ENCODE measurements around the gene SLC35F4.

Gene SLC35F4

DNA sequence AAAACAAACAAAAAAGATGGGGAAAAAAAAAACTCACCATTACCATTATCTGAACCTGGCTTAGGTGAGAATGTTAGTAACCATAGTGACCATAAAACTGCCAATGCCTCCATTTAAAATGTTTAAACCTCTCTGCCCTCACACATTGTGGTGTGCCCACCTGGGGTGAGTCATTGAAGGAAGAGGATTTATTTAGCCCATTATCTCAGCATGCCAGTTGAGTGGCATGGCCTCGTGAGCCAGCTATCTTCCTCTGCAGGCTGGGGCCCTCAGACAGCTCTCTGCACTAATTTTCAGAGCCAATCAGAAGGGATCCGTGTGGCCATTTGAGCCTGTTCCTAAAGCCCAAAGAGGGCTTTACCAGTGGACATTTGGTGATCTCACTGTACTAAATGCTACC lies 290.4 kb downstream of the SLC35F4 start:
- no peaks in the 10 kb centered on the region for H3K4me1 ChIP-seq (ENCODE audit: insufficient read depth, insufficient read length)
- no peak for DNase-seq (ENCODE audit: low read depth, low spot score)
- H3K4me3 ChIP-seq (ENCODE audit: insufficient read length, low read depth) = no peak overlapping the region
- no peak overlapping the region for H3K9ac ChIP-seq (ENCODE audit: insufficient read length, low read depth)
- H3K9me3 ChIP-seq (ENCODE audit: insufficient read depth, low read length) = no peaks in the 10 kb centered on the region
- TF ChIP-seq SUZ12 (IDR thresholded peaks at IDR 0.05; ENCODE audit: extremely low read depth, insufficient read depth, insufficient read length) = no peak
- TF ChIP-seq ZNF274 (IDR thresholded peaks at IDR 0.05; ENCODE audit: low read depth, low read length) = no peak
- no peak for TF ChIP-seq YY1 (IDR thresholded peaks at IDR 0.05; ENCODE audit: insufficient read depth, insufficient read length)
- H3K36me3 ChIP-seq (ENCODE audit: insufficient read depth, insufficient read length, low read length) = no peaks in the 10 kb centered on the region
- H3K27me3 ChIP-seq (ENCODE audit: insufficient read depth, insufficient read length) = no peaks in the 10 kb centered on the region

- Histone ChIP-seq H3K4me1 (ENCODE audit: insufficient read depth, insufficient read length) (no peaks in the 10 kb centered on the region), H3K9me3 (ENCODE audit: insufficient read depth, low read length) (no peaks in the 10 kb centered on the region), H3K27me3 (ENCODE audit: insufficient read depth, insufficient read length) (no peaks in the 10 kb centered on the region), H3K36me3 (ENCODE audit: insufficient read depth, insufficient read length, low read length) (no peaks in the 10 kb centered on the region), H3K4me3 (ENCODE audit: insufficient read length, low read depth) (no peak overlapping the region), H3K9ac (ENCODE audit: insufficient read length, low read depth) (no peak overlapping the region)
- TF ChIP-seq ZNF274 (IDR thresholded peaks at IDR 0.05; ENCODE audit: low read depth, low read length) = no peak
- no peak for TF ChIP-seq YY1 (IDR thresholded peaks at IDR 0.05; ENCODE audit: insufficient read depth, insufficient read length)
- no peak for TF ChIP-seq SUZ12 (IDR thresholded peaks at IDR 0.05; ENCODE audit: extremely low read depth, insufficient read depth, insufficient read length)
- no peak for DNase-seq (ENCODE audit: low read depth, low spot score)
These were observed 291.1 kb downstream of the SLC35F4 start for GRCh38 chr14:57574617-57575288.

- no peak overlapping the region for H3K9ac ChIP-seq (ENCODE audit: insufficient read length, low read depth)
- no peaks in the 10 kb centered on the region for H3K27me3 ChIP-seq (ENCODE audit: insufficient read depth, insufficient read length)
- H3K36me3 ChIP-seq (ENCODE audit: insufficient read depth, insufficient read length, low read length) = no peaks in the 10 kb centered on the region
- TF ChIP-seq ZNF274 (IDR thresholded peaks at IDR 0.05; ENCODE audit: low read depth, low read length) (no peak), YY1 (IDR thresholded peaks at IDR 0.05; ENCODE audit: insufficient read depth, insufficient read length) (no peak), SUZ12 (IDR thresholded peaks at IDR 0.05; ENCODE audit: extremely low read depth, insufficient read depth, insufficient read length) (no peak)
- no peaks in the 10 kb centered on the region for H3K9me3 ChIP-seq (ENCODE audit: insufficient read depth, low read length)
- DNase-seq (ENCODE audit: low read depth, low spot score) = no peak
- no peak overlapping the region for H3K4me3 ChIP-seq (ENCODE audit: insufficient read length, low read depth)
- H3K4me1 ChIP-seq (ENCODE audit: insufficient read depth, insufficient read length) = no peaks in the 10 kb centered on the region
These were observed 292.7 kb downstream of the SLC35F4 start for GRCh38 chr14:57573173-57573572.

GRCh38 chr14:57568554-57568953 lies 297.3 kb downstream of the SLC35F4 start:
- no peak for DNase-seq (ENCODE audit: low read depth, low spot score)
- no peaks in the 10 kb centered on the region for H3K36me3 ChIP-seq (ENCODE audit: insufficient read depth, insufficient read length, low read length)
- TF ChIP-seq YY1 (IDR thresholded peaks at IDR 0.05; ENCODE audit: insufficient read depth, insufficient read length) = no peak
- no peak for TF ChIP-seq SUZ12 (IDR thresholded peaks at IDR 0.05; ENCODE audit: extremely low read depth, insufficient read depth, insufficient read length)
- TF ChIP-seq ZNF274 (IDR thresholded peaks at IDR 0.05; ENCODE audit: low read depth, low read length) = no peak
- no peaks in the 10 kb centered on the region for H3K4me1 ChIP-seq (ENCODE audit: insufficient read depth, insufficient read length)
- no peak overlapping the region for H3K9ac ChIP-seq (ENCODE audit: insufficient read length, low read depth)
- no peaks in the 10 kb centered on the region for H3K27me3 ChIP-seq (ENCODE audit: insufficient read depth, insufficient read length)
- H3K9me3 ChIP-seq (ENCODE audit: insufficient read depth, low read length) = no peaks in the 10 kb centered on the region
- H3K4me3 ChIP-seq (ENCODE audit: insufficient read length, low read depth) = no peak overlapping the region

DNA sequence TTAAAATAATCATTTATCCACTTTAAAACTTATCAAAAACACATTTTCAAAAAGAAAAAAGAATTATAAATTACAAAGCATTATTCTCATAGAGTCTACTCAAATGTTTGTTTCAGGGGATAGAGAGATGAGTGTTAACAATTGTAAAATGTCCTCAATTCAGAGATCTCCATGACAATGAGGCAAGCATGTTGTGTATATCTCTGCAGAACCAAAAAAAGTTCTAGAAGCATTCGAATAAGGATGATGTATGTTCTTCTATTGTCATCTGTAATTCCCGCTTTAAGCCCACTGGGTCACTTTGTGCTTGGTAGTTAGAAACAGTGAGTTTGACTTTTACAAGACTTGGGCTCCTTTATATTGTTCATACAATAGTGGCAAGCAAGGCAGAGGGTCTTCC lies 298.7 kb downstream of the SLC35F4 start:
- Histone ChIP-seq H3K4me1 (ENCODE audit: insufficient read depth, insufficient read length) (no peaks in the 10 kb centered on the region), H3K27me3 (ENCODE audit: insufficient read depth, insufficient read length) (no peaks in the 10 kb centered on the region), H3K4me3 (ENCODE audit: insufficient read length, low read depth) (no peak overlapping the region), H3K9ac (ENCODE audit: insufficient read length, low read depth) (no peak overlapping the region), H3K9me3 (ENCODE audit: insufficient read depth, low read length) (no peaks in the 10 kb centered on the region), H3K36me3 (ENCODE audit: insufficient read depth, insufficient read length, low read length) (no peaks in the 10 kb centered on the region)
- TF ChIP-seq ZNF274 (IDR thresholded peaks at IDR 0.05; ENCODE audit: low read depth, low read length) (no peak), YY1 (IDR thresholded peaks at IDR 0.05; ENCODE audit: insufficient read depth, insufficient read length) (no peak), SUZ12 (IDR thresholded peaks at IDR 0.05; ENCODE audit: extremely low read depth, insufficient read depth, insufficient read length) (no peak)
- DNase-seq (ENCODE audit: low read depth, low spot score) = no peak

DNA sequence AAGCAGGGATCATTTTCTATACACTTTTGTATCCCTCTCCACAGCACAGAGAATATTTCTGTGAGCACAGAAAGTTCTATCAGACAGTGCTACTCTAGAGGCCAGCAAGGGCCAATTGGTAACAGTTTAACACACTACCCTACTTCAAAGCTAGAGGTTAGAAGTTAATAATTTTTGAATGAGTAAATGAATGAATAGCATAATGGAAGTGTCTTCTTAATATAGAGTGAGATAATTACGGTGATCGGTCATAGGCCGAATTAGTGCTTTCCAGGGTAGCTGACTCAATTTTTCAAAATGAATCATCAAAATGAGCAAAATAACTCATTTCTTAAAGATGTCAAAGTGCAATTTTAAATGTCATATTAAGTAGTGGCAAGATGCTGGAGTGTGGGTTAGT lies 305.2 kb downstream of the SLC35F4 start:
- H3K27me3 ChIP-seq (ENCODE audit: insufficient read depth, insufficient read length) = no peaks in the 10 kb centered on the region
- H3K4me1 ChIP-seq (ENCODE audit: insufficient read depth, insufficient read length) = no peaks in the 10 kb centered on the region
- H3K9me3 ChIP-seq (ENCODE audit: insufficient read depth, low read length) = no peaks in the 10 kb centered on the region
- no peak for DNase-seq (ENCODE audit: low read depth, low spot score)
- no peak overlapping the region for H3K4me3 ChIP-seq (ENCODE audit: insufficient read length, low read depth)
- H3K9ac ChIP-seq (ENCODE audit: insufficient read length, low read depth) = no peak overlapping the region
- no peaks in the 10 kb centered on the region for H3K36me3 ChIP-seq (ENCODE audit: insufficient read depth, insufficient read length, low read length)
- TF ChIP-seq ZNF274 (IDR thresholded peaks at IDR 0.05; ENCODE audit: low read depth, low read length) (no peak), YY1 (IDR thresholded peaks at IDR 0.05; ENCODE audit: insufficient read depth, insufficient read length) (no peak), SUZ12 (IDR thresholded peaks at IDR 0.05; ENCODE audit: extremely low read depth, insufficient read depth, insufficient read length) (no peak)

DNA sequence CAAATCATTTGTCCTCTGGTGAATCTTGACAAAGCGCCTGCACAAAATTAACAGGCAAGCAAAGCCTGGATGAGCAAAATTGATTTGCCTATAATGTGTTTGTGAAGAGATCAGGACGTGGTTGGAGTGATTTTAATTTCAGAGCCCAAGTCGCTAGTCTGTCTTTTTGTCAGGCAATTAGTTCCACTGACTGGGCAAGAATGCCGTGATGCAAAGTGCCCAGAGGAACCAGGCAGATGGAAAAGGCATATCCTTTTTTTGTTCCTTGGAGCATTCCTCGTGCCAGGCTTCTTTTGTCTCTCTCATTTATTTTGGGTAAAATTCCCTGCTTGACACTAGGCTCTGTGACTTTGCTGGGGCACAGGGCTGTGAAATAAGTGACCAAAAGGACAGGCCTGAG lies 306.3 kb downstream of the SLC35F4 start:
- DNase-seq (ENCODE audit: low read depth, low spot score) = no peak
- no peak for TF ChIP-seq YY1 (IDR thresholded peaks at IDR 0.05; ENCODE audit: insufficient read depth, insufficient read length)
- no peak for TF ChIP-seq ZNF274 (IDR thresholded peaks at IDR 0.05; ENCODE audit: low read depth, low read length)
- TF ChIP-seq SUZ12 (IDR thresholded peaks at IDR 0.05; ENCODE audit: extremely low read depth, insufficient read depth, insufficient read length) = no peak

More for the DNA sequence above, 306.3 kb downstream of the SLC35F4 start:
- no peaks in the 10 kb centered on the region for H3K4me1 ChIP-seq (ENCODE audit: insufficient read depth, insufficient read length)
- no peaks in the 10 kb centered on the region for H3K9me3 ChIP-seq (ENCODE audit: insufficient read depth, low read length)
- no peaks in the 10 kb centered on the region for H3K36me3 ChIP-seq (ENCODE audit: insufficient read depth, insufficient read length, low read length)
- no peak overlapping the region for H3K9ac ChIP-seq (ENCODE audit: insufficient read length, low read depth)
- H3K4me3 ChIP-seq (ENCODE audit: insufficient read length, low read depth) = no peak overlapping the region
- H3K27me3 ChIP-seq (ENCODE audit: insufficient read depth, insufficient read length) = no peaks in the 10 kb centered on the region
